K562 (cell line): Measurements from ENCODE around the gene NDFIP2.

Experiments used
- CTCF ChIP-seq, 3 experiments: IDR thresholded peaks in 2 of 3; conservative IDR thresholded peaks in 1 of 3; 2 replicates each; pipeline ENCODE4 v1.5.1; 2011 to 2012; ENCODE audit warnings: low read length in 3 of 3, mild to moderate bottlenecking in 3 of 3, control low read depth in 2 of 3, improper control_type of control experiment in 1 of 3, inconsistent platforms in 1 of 3, low read depth in 1 of 3, mixed read lengths in 1 of 3, moderate library complexity in 1 of 3; ENCODE audit not compliant: insufficient read depth in 2 of 3
- MLLT1 ChIP-seq, 2 experiments: fragments of 450-650 bp; IDR thresholded peaks; 2 replicates each; pipeline ENCODE4 v1.6.1; 2016
- SIN3A ChIP-seq, 2 experiments: fragments of 150-350 bp in 1 of 2; IDR thresholded peaks; 2 replicates each; pipeline ENCODE4 v1.6.1; 2011 to 2016; ENCODE audit warnings: borderline replicate concordance in 2 of 2, low read depth in 2 of 2, low read length in 2 of 2, mild to moderate bottlenecking in 2 of 2, moderate library complexity in 2 of 2; ENCODE audit not compliant: control insufficient read depth in 1 of 2
- SP2 ChIP-seq: IDR thresholded peaks from 2 replicates; pipeline ENCODE4 v1.6.1; 2011; ENCODE audit warnings: mild to moderate bottlenecking, low read depth, low read length, moderate library complexity; ENCODE audit not compliant: poor library complexity, severe bottlenecking; ENCODE audit errors: extremely low read depth
- SRF ChIP-seq, 2 experiments: fragments of 250-450, 450-650 bp in 1 of 2; sonication (Bioruptor Pico) in 1 of 2; sonication (generic) in 1 of 2; formaldehyde crosslinking; IDR thresholded peaks; 2 replicates each; pipeline versions ENCODE4 v1.5.0 to v1.5.1; 2020 to 2022; ENCODE audit warnings: mild to moderate bottlenecking in 1 of 2, missing genetic modification reagents in 1 of 2
- ZBTB33 ChIP-seq: sonication (generic); formaldehyde crosslinking; IDR thresholded peaks from 2 replicates; pipeline ENCODE4 v1.8.1; 2023; ENCODE audit warnings: mild to moderate bottlenecking, missing genetic modification reagents
- ZNF263 ChIP-seq: sonication (generic); formaldehyde crosslinking; IDR thresholded peaks from 2 replicates; pipeline ENCODE4 v1.8.0; 2022; ENCODE audit warnings: mild to moderate bottlenecking, missing genetic modification reagents, borderline replicate concordance
- ZNF778 ChIP-seq: fragments of 450-650 bp; formaldehyde crosslinking; IDR thresholded peaks from 2 replicates; pipeline ENCODE4 v1.4.0; 2020; ENCODE audit warnings: mild to moderate bottlenecking, moderate library complexity
- TF ChIP-seq, protein P1 (sequence below): sonication (generic); formaldehyde crosslinking; IDR thresholded peaks from 2 replicates; pipeline ENCODE4 v1.5.0; 2020; ENCODE audit warnings: missing genetic modification reagents

GRCh38 chr13:79516595-79516994 lies 35.6 kb downstream of the NDFIP2 start:
- TF ChIP-seq ZNF778 (CRISPR knock-in tag), result no peak
- no peak for TF ChIP-seq SRF (CRISPR knock-in tag; IDR thresholded peaks at IDR 0.05)
- TF ChIP-seq, protein P1, sequence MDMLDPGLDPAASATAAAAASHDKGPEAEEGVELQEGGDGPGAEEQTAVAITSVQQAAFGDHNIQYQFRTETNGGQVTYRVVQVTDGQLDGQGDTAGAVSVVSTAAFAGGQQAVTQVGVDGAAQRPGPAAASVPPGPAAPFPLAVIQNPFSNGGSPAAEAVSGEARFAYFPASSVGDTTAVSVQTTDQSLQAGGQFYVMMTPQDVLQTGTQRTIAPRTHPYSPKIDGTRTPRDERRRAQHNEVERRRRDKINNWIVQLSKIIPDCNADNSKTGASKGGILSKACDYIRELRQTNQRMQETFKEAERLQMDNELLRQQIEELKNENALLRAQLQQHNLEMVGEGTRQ (CRISPR knock-in tag), result no peak
- no peak for TF ChIP-seq SP2
- TF ChIP-seq ZNF263, result no peak
- no peak for TF ChIP-seq ZBTB33 (CRISPR knock-in tag)
- TF ChIP-seq SIN3A (IDR thresholded peaks at IDR 0.05; ENCODE audit: borderline replicate concordance in 2 of 2, control insufficient read depth in 1 of 2, low read depth in 2 of 2, low read length in 2 of 2), result no peak
- no peak for TF ChIP-seq CTCF (IDR thresholded peaks at IDR 0.05 in 2 of 3, conservative IDR thresholded peaks at IDR 0.05 in 1 of 3; ENCODE audit: insufficient read depth in 2 of 3, low read depth in 1 of 3, low read length in 3 of 3)
- TF ChIP-seq MLLT1 (IDR thresholded peaks at IDR 0.05), result no peak
